ENCODE measurements around the gene LRRC18. TPM values are rescaled to one million over a fixed set of nuclear protein-coding genes. Genes with fewer than 3 reads are reported as not detected.

Gene LRRC18
- total RNA-seq, 1 donor from 2014 or later = not detected

- Histone ChIP-seq H3K9me3 (peaks cover 0 to under 1% of the 10 kb centered on the region in 2 donors), H3K27ac (no peak overlapping the region), H3K4me1 (no peaks in the 10 kb centered on the region), H3K36me3 (no peaks in the 10 kb centered on the region), H3K4me3 (no peak overlapping the region), H3K27me3 (no peaks in the 10 kb centered on the region)
- DNase-seq (ENCODE audit: low spot score in 2 of 2) = no peak
- intact Hi-C loops (cut with DNase I) = no loop called here
- TF ChIP-seq CTCF (IDR thresholded peaks at IDR 0.05) = no peak
Measured at GRCh38 chr10:48906841-48907240, 32.8 kb downstream of the LRRC18 start.

- Histone ChIP-seq H3K27ac (no peak overlapping the region), H3K4me3 (no peak overlapping the region), H3K4me1 (no peaks in the 10 kb centered on the region), H3K27me3 (no peaks in the 10 kb centered on the region), H3K36me3 (no peaks in the 10 kb centered on the region), H3K9me3 (peaks cover 0 to 6% of the 10 kb centered on the region in 2 donors)
- intact Hi-C loops (cut with DNase I) = no loop called here
- DNase-seq (ENCODE audit: low spot score in 2 of 2) = no peak
- no peak for TF ChIP-seq CTCF (IDR thresholded peaks at IDR 0.05)
Measured at GRCh38 chr10:48905311-48905710, 34.3 kb downstream of the LRRC18 start.

- intact Hi-C loops (cut with DNase I) = no loop called here
- Histone ChIP-seq H3K27ac (no peak overlapping the region), H3K4me1 (no peaks in the 10 kb centered on the region), H3K9me3 (peaks cover 0 to 6% of the 10 kb centered on the region in 2 donors), H3K36me3 (no peaks in the 10 kb centered on the region), H3K4me3 (no peak overlapping the region), H3K27me3 (no peaks in the 10 kb centered on the region)
- TF ChIP-seq CTCF (IDR thresholded peaks at IDR 0.05) = no peak
- no peak for DNase-seq (ENCODE audit: low spot score in 2 of 2)
Measured at GRCh38 chr10:48904861-48905260, 34.8 kb downstream of the LRRC18 start.

GRCh38 chr10:48903151-48903550, 36.5 kb downstream of the LRRC18 start:
- intact Hi-C loops (cut with DNase I) = no loop called here
- Histone ChIP-seq H3K27me3 (no peaks in the 10 kb centered on the region), H3K9me3 (peaks cover 0 to 6% of the 10 kb centered on the region in 2 donors), H3K27ac (no peak overlapping the region), H3K4me3 (no peak overlapping the region), H3K36me3 (no peaks in the 10 kb centered on the region), H3K4me1 (no peaks in the 10 kb centered on the region)
- DNase-seq (ENCODE audit: low spot score in 2 of 2) = no peak
- no peak for TF ChIP-seq CTCF (IDR thresholded peaks at IDR 0.05)

GRCh38 chr10:48902096-48902495, 37.5 kb downstream of the LRRC18 start:
- no peak for DNase-seq (ENCODE audit: low spot score in 2 of 2)
- Histone ChIP-seq H3K36me3 (no peaks in the 10 kb centered on the region), H3K27ac (no peak overlapping the region), H3K4me3 (no peak overlapping the region), H3K9me3 (peaks cover 0 to 6% of the 10 kb centered on the region in 2 donors), H3K4me1 (no peaks in the 10 kb centered on the region), H3K27me3 (no peaks in the 10 kb centered on the region)
- no peak for TF ChIP-seq CTCF (IDR thresholded peaks at IDR 0.05)
- intact Hi-C loops (cut with DNase I) = no loop called here

GRCh38 chr10:48901319-48901718, 38.3 kb downstream of the LRRC18 start:
- H3K27ac ChIP-seq = peak overlapping the region in 1 of 2 donors; percentile 39
- no peak for DNase-seq (ENCODE audit: low spot score in 2 of 2)
- intact Hi-C loops (cut with DNase I) = no loop called here
- H3K27me3 ChIP-seq = no peaks in the 10 kb centered on the region
- H3K9me3 ChIP-seq = peaks cover 0 to 6% of the 10 kb centered on the region in 2 donors
- H3K36me3 ChIP-seq = no peaks in the 10 kb centered on the region
- H3K4me1 ChIP-seq = no peaks in the 10 kb centered on the region
- no peak overlapping the region for H3K4me3 ChIP-seq
- TF ChIP-seq CTCF (IDR thresholded peaks at IDR 0.05) = no peak

Measured in ascending aorta (tissue), 2 donors.